Subcutaneous abdominal adipose tissue (tissue), 5 donors: ENCODE data around the gene GPR17.

Source experiments
- H3K27ac ChIP-seq: one replicate; pipeline ENCODE4 v1.7.0; 2013; ENCODE audit warnings: low read depth, mild to moderate bottlenecking, inconsistent platforms, low read length, moderate library complexity
- H3K27me3 ChIP-seq, 5 donors: one replicate each; pipeline ENCODE4 v1.7.0; 2013; ENCODE audit warnings: low read length in 5 of 5, inconsistent platforms in 1 of 5; ENCODE audit not compliant: control insufficient read depth in 5 of 5, insufficient read depth in 4 of 5
- H3K36me3 ChIP-seq, 5 donors: one replicate each; pipeline ENCODE4 v1.7.0; 2013; ENCODE audit warnings: low read length in 5 of 5; ENCODE audit not compliant: control insufficient read depth in 5 of 5, insufficient read depth in 5 of 5
- H3K4me1 ChIP-seq, 5 donors: one replicate each; pipeline ENCODE4 v1.7.0; 2013; ENCODE audit warnings: low read length in 5 of 5, mild to moderate bottlenecking in 3 of 5, moderate library complexity in 1 of 5; ENCODE audit not compliant: control insufficient read depth in 5 of 5, insufficient read depth in 5 of 5
- H3K4me3 ChIP-seq, 5 donors: one replicate each; pipeline ENCODE4 v1.7.0; 2013; ENCODE audit warnings: low read length in 5 of 5, low read depth in 1 of 5
- H3K9ac ChIP-seq, 5 donors: one replicate each; pipeline ENCODE4 v1.7.0; 2013; ENCODE audit warnings: low read length in 5 of 5, mild to moderate bottlenecking in 4 of 5, moderate library complexity in 3 of 5
- H3K9me3 ChIP-seq, 5 donors: one replicate each; pipeline ENCODE4 v1.7.0; 2013; ENCODE audit warnings: low read length in 5 of 5; ENCODE audit not compliant: control insufficient read depth in 5 of 5
- donor health status: healthy.
- donor health status: healthy.
- donor health status: healthy.
- donor health status: healthy.
- donor health status: healthy.

GPR17 gene

DNA sequence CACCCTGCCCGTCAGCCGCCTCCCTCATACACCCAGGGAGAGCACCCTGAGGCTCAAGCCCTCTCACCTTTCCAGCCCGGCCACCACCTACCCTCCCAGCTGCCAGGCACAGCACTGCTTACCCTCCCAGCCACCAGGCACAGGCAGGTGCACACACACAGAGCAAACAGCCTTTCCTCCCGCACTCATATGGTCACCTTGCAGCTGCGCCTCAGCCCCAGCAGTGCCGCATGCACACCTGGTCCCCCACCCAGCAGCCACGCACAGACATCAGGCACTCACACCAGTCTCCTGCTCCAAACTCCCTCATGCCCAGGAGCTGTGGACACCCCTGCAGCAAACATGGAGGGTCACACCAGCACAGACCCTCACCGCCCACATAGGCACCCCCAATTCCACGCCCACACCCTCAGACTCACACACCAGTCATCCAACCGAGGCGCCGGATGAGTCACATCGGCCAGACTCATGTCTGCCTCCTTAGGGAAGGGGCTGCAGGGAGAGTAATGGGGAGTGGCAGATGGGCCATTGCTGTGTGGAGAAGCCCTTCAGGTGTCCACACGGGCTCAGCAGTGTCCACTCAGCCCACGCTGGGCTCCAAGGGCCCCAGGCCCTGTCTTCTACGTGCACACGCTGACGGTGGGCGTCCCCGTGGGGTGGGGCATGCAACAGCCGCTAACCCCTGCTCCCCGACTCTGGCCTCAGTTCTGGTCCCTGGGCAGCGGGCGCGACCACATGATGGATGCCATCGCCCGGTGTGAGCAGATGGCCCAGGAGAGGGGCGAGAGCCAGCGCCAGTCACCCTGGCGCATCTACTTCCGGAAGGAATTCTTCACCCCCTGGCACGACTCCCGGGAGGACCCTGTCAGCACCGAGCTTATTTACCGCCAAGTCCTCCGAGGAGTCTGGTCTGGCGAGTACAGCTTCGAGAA is 22.3 kb upstream of the GPR17 start:
- Histone ChIP-seq H3K9me3 (no peaks in the 10 kb centered on the region), H3K4me1 (peaks cover 0 to 2% (median 0%) of the 10 kb centered on the region in 5 donors), H3K27me3 (peaks cover 0 to 10% (median 0%) of the 10 kb centered on the region in 5 donors), H3K27ac (no peak overlapping the region), H3K9ac (no peak overlapping the region), H3K4me3 (no peak overlapping the region), H3K36me3 (no peaks in the 10 kb centered on the region)

DNA sequence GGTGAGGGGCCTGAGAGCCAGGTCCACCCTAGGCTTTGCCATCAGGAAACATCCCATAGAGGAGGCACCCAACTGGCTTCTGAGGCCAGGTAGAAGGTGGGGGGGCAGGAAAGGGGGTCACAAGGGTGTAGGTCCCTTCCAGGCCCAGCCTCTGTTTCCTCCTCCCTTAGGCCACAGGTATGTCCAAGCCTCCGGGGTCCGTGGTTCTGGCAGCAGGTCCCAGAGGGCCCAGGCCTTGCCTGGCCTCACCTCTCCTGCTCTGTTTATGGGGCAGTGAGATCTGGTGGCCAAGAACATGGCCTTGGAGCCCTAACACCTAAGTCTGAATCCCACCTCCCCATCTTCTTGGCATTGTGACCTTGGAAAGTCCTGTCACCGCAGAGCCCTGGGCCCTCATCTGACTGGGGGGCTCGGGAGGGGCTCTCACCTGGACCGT is 21.6 kb upstream of the GPR17 start:
- Histone ChIP-seq H3K27ac (no peak overlapping the region), H3K9ac (no peak overlapping the region), H3K27me3 (peaks cover 0 to 10% (median 0%) of the 10 kb centered on the region in 5 donors), H3K4me3 (no peak overlapping the region), H3K4me1 (peaks cover 0 to 3% (median 0%) of the 10 kb centered on the region in 5 donors), H3K36me3 (no peaks in the 10 kb centered on the region), H3K9me3 (no peaks in the 10 kb centered on the region)

DNA sequence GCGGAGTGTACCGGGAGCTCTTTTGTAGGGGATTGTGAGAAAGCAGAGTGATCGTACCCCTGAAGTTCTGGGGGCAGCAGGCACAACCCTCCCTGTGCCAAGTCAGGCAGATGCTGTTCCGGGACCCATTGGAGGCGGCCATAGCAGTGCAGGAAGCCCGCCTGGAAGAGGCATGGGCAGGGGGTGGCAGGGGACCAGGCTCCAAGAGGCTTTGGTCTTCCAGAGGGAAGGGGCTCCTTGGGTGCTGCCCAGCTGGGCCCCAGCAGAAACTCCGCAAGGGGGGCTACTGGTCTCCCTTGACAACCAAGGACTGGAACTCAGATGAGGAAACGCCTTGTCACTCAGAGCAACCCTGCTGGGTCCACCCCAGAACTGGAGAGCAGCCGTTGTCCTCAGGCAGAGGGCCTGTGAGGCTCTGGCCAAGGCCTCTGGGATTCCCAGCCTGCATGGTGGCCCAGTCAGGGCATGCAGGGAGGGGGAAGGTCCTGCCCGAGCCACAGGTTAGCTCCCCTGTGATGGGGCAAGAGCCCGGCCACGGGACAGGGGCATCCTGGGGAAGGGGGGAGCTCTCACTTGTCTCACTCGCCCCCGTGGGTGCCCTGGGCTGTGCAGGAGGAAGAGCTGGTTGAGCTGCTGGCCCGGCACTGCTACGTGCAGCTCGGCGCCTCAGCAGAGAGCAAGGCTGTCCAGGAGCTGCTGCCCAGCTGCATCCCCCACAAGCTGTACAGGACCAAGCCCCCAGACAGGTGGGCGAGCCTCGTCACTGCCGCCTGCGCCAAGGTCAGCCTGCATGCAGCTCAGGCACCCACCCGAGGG is 21.0 kb upstream of the GPR17 start:
- no peak overlapping the region for H3K27ac ChIP-seq
- no peak overlapping the region for H3K4me3 ChIP-seq
- H3K4me1 ChIP-seq: peaks cover 0 to 7% (median 0%) of the 10 kb centered on the region in 5 donors
- H3K36me3 ChIP-seq: no peaks in the 10 kb centered on the region
- H3K9ac ChIP-seq: no peak overlapping the region
- no peaks in the 10 kb centered on the region for H3K9me3 ChIP-seq
- peaks cover 0 to 10% (median 0%) of the 10 kb centered on the region in 5 donors for H3K27me3 ChIP-seq

- peaks cover 0 to 10% (median 0%) of the 10 kb centered on the region in 5 donors for H3K27me3 ChIP-seq
- no peaks in the 10 kb centered on the region for H3K9me3 ChIP-seq
- no peak overlapping the region for H3K4me3 ChIP-seq
- H3K27ac ChIP-seq: no peak overlapping the region
- no peaks in the 10 kb centered on the region for H3K36me3 ChIP-seq
- no peak overlapping the region for H3K9ac ChIP-seq
- peaks cover 0 to 13% (median 2%) of the 10 kb centered on the region in 5 donors for H3K4me1 ChIP-seq
These were observed 20.4 kb upstream of the GPR17 start for GRCh38 chr2:127625572-127625951.

GRCh38 chr2:127626175-127626574 is 19.8 kb upstream of the GPR17 start:
- Histone ChIP-seq H3K27ac (no peak overlapping the region), H3K27me3 (peaks cover 0 to 10% (median 0%) of the 10 kb centered on the region in 5 donors), H3K4me3 (no peak overlapping the region), H3K9me3 (no peaks in the 10 kb centered on the region), H3K9ac (no peak overlapping the region), H3K4me1 (peaks cover 0 to 19% (median 2%) of the 10 kb centered on the region in 5 donors), H3K36me3 (no peaks in the 10 kb centered on the region)

- H3K36me3 ChIP-seq: no peaks in the 10 kb centered on the region
- peaks cover 0 to 10% (median 0%) of the 10 kb centered on the region in 5 donors for H3K27me3 ChIP-seq
- no peaks in the 10 kb centered on the region for H3K9me3 ChIP-seq
- no peak overlapping the region for H3K9ac ChIP-seq
- H3K4me3 ChIP-seq: no peak overlapping the region
- H3K4me1 ChIP-seq: peaks cover 0 to 27% (median 2%) of the 10 kb centered on the region in 5 donors
- no peak overlapping the region for H3K27ac ChIP-seq
These were observed 18.8 kb upstream of the GPR17 start for GRCh38 chr2:127626917-127627739.

- Histone ChIP-seq H3K4me3 (no peak overlapping the region), H3K36me3 (no peaks in the 10 kb centered on the region), H3K27ac (no peak overlapping the region), H3K27me3 (peaks cover 0 to 6% (median 0%) of the 10 kb centered on the region in 5 donors), H3K4me1 (peaks cover 0 to 35% (median 2%) of the 10 kb centered on the region in 5 donors), H3K9ac (no peak overlapping the region), H3K9me3 (no peaks in the 10 kb centered on the region)
These were observed 18.0 kb upstream of the GPR17 start for GRCh38 chr2:127627740-127628571.

GRCh38 chr2:127628767-127629614 is 17.0 kb upstream of the GPR17 start:
- Histone ChIP-seq H3K9me3 (no peaks in the 10 kb centered on the region), H3K4me1 (peaks cover 3 to 46% (median 7%) of the 10 kb centered on the region in 5 donors), H3K36me3 (no peaks in the 10 kb centered on the region), H3K27ac (no peak overlapping the region), H3K27me3 (no peaks in the 10 kb centered on the region), H3K4me3 (no peak overlapping the region), H3K9ac (no peak overlapping the region)
